ENCODE results near the gene CCL19.

CCL19 gene

GRCh38 chr9:34719021-34719768 is 28.1 kb upstream of the CCL19 start:
- TF ChIP-seq, protein P1, sequence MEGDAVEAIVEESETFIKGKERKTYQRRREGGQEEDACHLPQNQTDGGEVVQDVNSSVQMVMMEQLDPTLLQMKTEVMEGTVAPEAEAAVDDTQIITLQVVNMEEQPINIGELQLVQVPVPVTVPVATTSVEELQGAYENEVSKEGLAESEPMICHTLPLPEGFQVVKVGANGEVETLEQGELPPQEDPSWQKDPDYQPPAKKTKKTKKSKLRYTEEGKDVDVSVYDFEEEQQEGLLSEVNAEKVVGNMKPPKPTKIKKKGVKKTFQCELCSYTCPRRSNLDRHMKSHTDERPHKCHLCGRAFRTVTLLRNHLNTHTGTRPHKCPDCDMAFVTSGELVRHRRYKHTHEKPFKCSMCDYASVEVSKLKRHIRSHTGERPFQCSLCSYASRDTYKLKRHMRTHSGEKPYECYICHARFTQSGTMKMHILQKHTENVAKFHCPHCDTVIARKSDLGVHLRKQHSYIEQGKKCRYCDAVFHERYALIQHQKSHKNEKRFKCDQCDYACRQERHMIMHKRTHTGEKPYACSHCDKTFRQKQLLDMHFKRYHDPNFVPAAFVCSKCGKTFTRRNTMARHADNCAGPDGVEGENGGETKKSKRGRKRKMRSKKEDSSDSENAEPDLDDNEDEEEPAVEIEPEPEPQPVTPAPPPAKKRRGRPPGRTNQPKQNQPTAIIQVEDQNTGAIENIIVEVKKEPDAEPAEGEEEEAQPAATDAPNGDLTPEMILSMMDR (conservative IDR thresholded peaks at IDR 0.05; ENCODE audit: low read length), result no peak
- no peak overlapping the region for H3K4me3 ChIP-seq (ENCODE audit: low read length)
- DNase-seq (ENCODE audit: low read depth), result no peak

GRCh38 chr9:34717996-34718614 is 27.0 kb upstream of the CCL19 start:
- H3K4me3 ChIP-seq (ENCODE audit: low read length), result no peak overlapping the region
- DNase-seq (ENCODE audit: low read depth), result no peak
- TF ChIP-seq, protein P1 (conservative IDR thresholded peaks at IDR 0.05; ENCODE audit: low read length), result no peak

GRCh38 chr9:34716711-34717110 is 25.6 kb upstream of the CCL19 start:
- H3K4me3 ChIP-seq (ENCODE audit: low read length), result no peak overlapping the region
- no peak for DNase-seq (ENCODE audit: low read depth)
- TF ChIP-seq, protein P1 (conservative IDR thresholded peaks at IDR 0.05; ENCODE audit: low read length), result no peak

DNA sequence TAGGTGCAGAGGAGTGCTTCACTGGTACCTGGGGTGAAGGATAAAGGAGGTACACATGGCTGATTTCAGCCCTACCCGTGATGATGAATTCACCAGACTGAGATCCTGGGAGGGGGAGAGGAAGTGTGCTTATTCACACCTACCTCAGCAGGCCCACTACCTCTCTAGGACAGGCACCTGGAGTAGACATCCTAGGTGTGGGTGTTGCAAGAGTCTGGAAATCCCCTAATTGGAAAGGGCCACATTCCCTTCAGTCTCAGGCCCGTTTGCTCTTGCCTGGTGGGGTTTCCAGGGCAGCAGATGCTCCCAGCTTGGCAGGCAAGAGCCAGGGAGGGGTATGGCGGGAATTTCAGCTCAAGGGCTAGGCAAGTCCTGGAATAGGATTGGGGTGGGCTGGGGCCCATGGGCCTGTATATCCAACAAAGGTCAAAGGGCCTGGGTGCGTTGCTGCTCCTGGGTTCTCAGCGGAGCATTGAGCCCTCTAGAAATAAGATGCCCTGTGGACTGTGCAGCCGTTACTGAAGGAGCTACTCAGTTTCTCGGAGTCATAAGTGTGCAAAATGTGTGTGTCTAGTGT is 24.7 kb upstream of the CCL19 start:
- DNase-seq (ENCODE audit: low read depth), result no peak
- TF ChIP-seq, protein P1 (conservative IDR thresholded peaks at IDR 0.05; ENCODE audit: low read length), result no peak
- H3K4me3 ChIP-seq (ENCODE audit: low read length), result no peak overlapping the region

- no peak for DNase-seq (ENCODE audit: low read depth)
- TF ChIP-seq, protein P1 (conservative IDR thresholded peaks at IDR 0.05; ENCODE audit: low read length), result no peak
- H3K4me3 ChIP-seq (ENCODE audit: low read length), result no peak overlapping the region
Measured at GRCh38 chr9:34714007-34714406, 22.9 kb upstream of the CCL19 start.

GRCh38 chr9:34712140-34712539 is 21.1 kb upstream of the CCL19 start:
- TF ChIP-seq, protein P1 (conservative IDR thresholded peaks at IDR 0.05; ENCODE audit: low read length), result no peak
- no peak overlapping the region for H3K4me3 ChIP-seq (ENCODE audit: low read length)
- DNase-seq (ENCODE audit: low read depth), result no peak

DNA sequence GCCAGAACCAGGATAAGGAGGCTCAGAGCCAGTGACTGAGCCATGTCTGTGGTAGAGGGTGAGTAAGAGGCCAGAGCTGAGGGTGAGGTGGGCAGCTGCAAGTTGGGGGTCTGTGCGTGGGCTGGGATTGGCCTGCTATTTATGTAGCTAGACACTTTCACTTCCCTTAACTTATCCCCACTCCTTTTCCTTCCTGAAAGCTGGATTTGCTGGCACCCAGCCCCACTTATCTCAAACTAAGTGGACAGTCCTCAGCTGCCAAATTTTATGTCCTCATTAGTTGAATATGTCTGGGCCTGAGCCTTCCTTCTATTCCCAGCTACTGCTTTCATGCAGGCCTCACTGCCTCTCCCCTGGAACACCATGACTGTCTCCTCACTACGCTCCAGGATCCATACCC is 18.9 kb upstream of the CCL19 start, which contains the start of gene CCL21:
Gene CCL21 (minus strand): TSS at position 114 of the 400 bp plus-strand sequence. CDS start 70 bp downstream, at position 44.
- H3K4me3 ChIP-seq (ENCODE audit: low read length), result no peak within 1 kb of the TSS
- TF ChIP-seq, protein P1 (conservative IDR thresholded peaks at IDR 0.05; ENCODE audit: low read length), result no peak
- DNase-seq (ENCODE audit: low read depth), result no peak
